Measurements from ENCODE around the gene GNG2.

GNG2 gene

GRCh38 chr14:51880835-51881580, 20.6 kb downstream of the GNG2 start:
- Histone ChIP-seq H3K36me3 (no peaks in the 10 kb centered on the region), H3K27ac (no peak overlapping the region), H3K4me3 (ENCODE audit: low read depth, low read length) (no peak overlapping the region), H3K27me3 (ENCODE audit: insufficient read depth, low read depth, severe bottlenecking) (no peaks in the 10 kb centered on the region), H3K9me3 (ENCODE audit: severe bottlenecking) (no peaks in the 10 kb centered on the region)
- no peak for DNase-seq
- TF ChIP-seq CTCF (IDR thresholded peaks at IDR 0.05; ENCODE audit: low read depth, low read length), result no peak

- Histone ChIP-seq H3K4me3 (ENCODE audit: low read depth, low read length) (no peak overlapping the region), H3K9me3 (ENCODE audit: severe bottlenecking) (no peaks in the 10 kb centered on the region), H3K27me3 (ENCODE audit: insufficient read depth, low read depth, severe bottlenecking) (no peaks in the 10 kb centered on the region), H3K36me3 (no peaks in the 10 kb centered on the region), H3K27ac (no peak overlapping the region)
- no peak for DNase-seq
- no peak for TF ChIP-seq CTCF (IDR thresholded peaks at IDR 0.05; ENCODE audit: low read depth, low read length)
Measured at GRCh38 chr14:51881636-51882035, 21.2 kb downstream of the GNG2 start.

- no peak for TF ChIP-seq CTCF (IDR thresholded peaks at IDR 0.05; ENCODE audit: low read depth, low read length)
- H3K36me3 ChIP-seq, result no peaks in the 10 kb centered on the region
- no peaks in the 10 kb centered on the region for H3K27me3 ChIP-seq (ENCODE audit: insufficient read depth, low read depth, severe bottlenecking)
- H3K4me3 ChIP-seq (ENCODE audit: low read depth, low read length), result no peak overlapping the region
- no peak overlapping the region for H3K27ac ChIP-seq
- no peak for DNase-seq
- H3K9me3 ChIP-seq (ENCODE audit: severe bottlenecking), result no peaks in the 10 kb centered on the region
Measured at GRCh38 chr14:51883232-51883631, 22.8 kb downstream of the GNG2 start.

- H3K27me3 ChIP-seq (ENCODE audit: insufficient read depth, low read depth, severe bottlenecking), result no peaks in the 10 kb centered on the region
- H3K27ac ChIP-seq, result no peak overlapping the region
- no peak for TF ChIP-seq CTCF (IDR thresholded peaks at IDR 0.05; ENCODE audit: low read depth, low read length)
- H3K9me3 ChIP-seq (ENCODE audit: severe bottlenecking), result no peaks in the 10 kb centered on the region
- H3K36me3 ChIP-seq, result no peaks in the 10 kb centered on the region
- DNase-seq, result no peak
- no peak overlapping the region for H3K4me3 ChIP-seq (ENCODE audit: low read depth, low read length)
Measured at GRCh38 chr14:51884086-51884927, 23.9 kb downstream of the GNG2 start.

GRCh38 chr14:51889851-51890250, 29.4 kb downstream of the GNG2 start:
- Histone ChIP-seq H3K27me3 (ENCODE audit: insufficient read depth, low read depth, severe bottlenecking) (no peaks in the 10 kb centered on the region), H3K27ac (no peak overlapping the region), H3K9me3 (ENCODE audit: severe bottlenecking) (no peaks in the 10 kb centered on the region), H3K4me3 (ENCODE audit: low read depth, low read length) (no peak overlapping the region), H3K36me3 (no peaks in the 10 kb centered on the region)
- no peak for DNase-seq
- no peak for TF ChIP-seq CTCF (IDR thresholded peaks at IDR 0.05; ENCODE audit: low read depth, low read length)

Data from WERI-Rb-1 (cell line).